Measurements from ENCODE around the gene MRPL41. TPM values are rescaled to one million over a fixed set of nuclear protein-coding genes. Genes with fewer than 3 reads are reported as not detected.

MRPL41 gene
- total and polyA plus RNA-seq, 2 of the 13 experiments (the other 11 are each of a cell fraction or from before 2014, with no cell fraction given), result 20.9 to 54.0 TPM

GRCh38 chr9:137551264-137552021, at the start of gene MRPL41 (continued):
- peak; percentile 39 for TF ChIP-seq RARA (CRISPR knock-in tag; IDR thresholded peaks at IDR 0.05)
- no peak for TF ChIP-seq ETV6 (CRISPR knock-in tag; conservative IDR thresholded peaks at IDR 0.05)
- TF ChIP-seq PPARG (CRISPR knock-in tag; conservative IDR thresholded peaks at IDR 0.05), result no peak
- 0 out of 2 replicates have a peak, but pooled peaks have one; percentile 16 for TF ChIP-seq IKZF5 (CRISPR knock-in tag; IDR thresholded peaks at IDR 0.05)
- no peak for TF ChIP-seq PLRG1 (conservative IDR thresholded peaks at IDR 0.05)
- peak; percentile 61; the same call in 1 of the 2 replicates for TF ChIP-seq YEATS4 (CRISPR knock-in tag; IDR thresholded peaks at IDR 0.05; ENCODE audit: borderline replicate concordance)
- no peak for TF ChIP-seq ZNF629 (CRISPR knock-in tag; conservative IDR thresholded peaks at IDR 0.05)
- TF ChIP-seq BCL6 (CRISPR knock-in tag; IDR thresholded peaks at IDR 0.05), result no peak
- TF ChIP-seq ZNF615 (CRISPR knock-in tag; IDR thresholded peaks at IDR 0.05; ENCODE audit: borderline replicate concordance), result no peak
- TF ChIP-seq ZNF230 (CRISPR knock-in tag; IDR thresholded peaks at IDR 0.05), result no peak
- TF ChIP-seq, protein P1, sequence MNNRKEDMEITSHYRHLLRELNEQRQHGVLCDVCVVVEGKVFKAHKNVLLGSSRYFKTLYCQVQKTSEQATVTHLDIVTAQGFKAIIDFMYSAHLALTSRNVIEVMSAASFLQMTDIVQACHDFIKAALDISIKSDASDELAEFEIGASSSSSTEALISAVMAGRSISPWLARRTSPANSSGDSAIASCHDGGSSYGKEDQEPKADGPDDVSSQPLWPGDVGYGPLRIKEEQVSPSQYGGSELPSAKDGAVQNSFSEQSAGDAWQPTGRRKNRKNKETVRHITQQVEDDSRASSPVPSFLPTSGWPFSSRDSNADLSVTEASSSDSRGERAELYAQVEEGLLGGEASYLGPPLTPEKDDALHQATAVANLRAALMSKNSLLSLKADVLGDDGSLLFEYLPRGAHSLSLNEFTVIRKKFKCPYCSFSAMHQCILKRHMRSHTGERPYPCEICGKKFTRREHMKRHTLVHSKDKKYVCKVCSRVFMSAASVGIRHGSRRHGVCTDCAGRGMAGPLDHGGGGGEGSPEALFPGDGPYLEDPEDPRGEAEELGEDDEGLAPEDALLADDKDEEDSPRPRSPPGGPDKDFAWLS (CRISPR knock-in tag; IDR thresholded peaks at IDR 0.05; ENCODE audit: borderline replicate concordance), result no peak
- no peak for TF ChIP-seq HOXA9 (CRISPR knock-in tag; IDR thresholded peaks at IDR 0.05; ENCODE audit: borderline replicate concordance)
- TF ChIP-seq ONECUT2 (CRISPR knock-in tag; IDR thresholded peaks at IDR 0.05), result peak; percentile 45
- TF ChIP-seq HIVEP1 (CRISPR knock-in tag; IDR thresholded peaks at IDR 0.05), result no peak
- peak; percentile 9 for TF ChIP-seq HOXA3 (CRISPR knock-in tag; IDR thresholded peaks at IDR 0.05)
- 0 out of 2 replicates have a peak, but pooled peaks have one; percentile 9 for TF ChIP-seq ZNF331 (CRISPR knock-in tag; IDR thresholded peaks at IDR 0.05)
- TF ChIP-seq YEATS2 (CRISPR knock-in tag; IDR thresholded peaks at IDR 0.05; ENCODE audit: borderline replicate concordance), result no peak
- TF ChIP-seq TRIM24 (CRISPR knock-in tag; IDR thresholded peaks at IDR 0.05), result no peak
- TF ChIP-seq MYNN (CRISPR knock-in tag; IDR thresholded peaks at IDR 0.05; ENCODE audit: low read depth), result no peak
- no peak for TF ChIP-seq HES4 (CRISPR knock-in tag; IDR thresholded peaks at IDR 0.05; ENCODE audit: borderline replicate concordance)
- TF ChIP-seq ZNF225 (CRISPR knock-in tag; IDR thresholded peaks at IDR 0.05), result no peak
- TF ChIP-seq SP1 (IDR thresholded peaks at IDR 0.05), result no peak
- TF ChIP-seq SP1 (CRISPR knock-in tag; IDR thresholded peaks at IDR 0.05), result peak; percentile 58; the same call in 1 of the 2 replicates
- TF ChIP-seq NR3C1 (CRISPR knock-in tag; IDR thresholded peaks at IDR 0.05), result no peak
- TF ChIP-seq DNMT3B (CRISPR knock-in tag; conservative IDR thresholded peaks at IDR 0.05), result no peak
- TF ChIP-seq ZNF260 (CRISPR knock-in tag; IDR thresholded peaks at IDR 0.05; ENCODE audit: borderline replicate concordance, low read depth), result no peak
- no peak for TF ChIP-seq ZNF784 (CRISPR knock-in tag; IDR thresholded peaks at IDR 0.05; ENCODE audit: borderline replicate concordance)
- no peak for TF ChIP-seq ZKSCAN5 (CRISPR knock-in tag; IDR thresholded peaks at IDR 0.05)
- peak; percentile 45; the same call in 1 of the 2 replicates for TF ChIP-seq PHF20 (CRISPR knock-in tag; IDR thresholded peaks at IDR 0.05)
- TF ChIP-seq ZNF30 (CRISPR knock-in tag; IDR thresholded peaks at IDR 0.05), result no peak
- peak; percentile 34; the same call in 1 of the 2 replicates for TF ChIP-seq KLF12 (CRISPR knock-in tag; IDR thresholded peaks at IDR 0.05; ENCODE audit: borderline replicate concordance)

Measured in HepG2 (cell line).